HG02973 (cell line): ENCODE results near the gene FNBP1L.
"Not testable (repeated sequence)": the region's sequence is repeated elsewhere in the genome, so short reads cannot be mapped to it uniquely, and the experiment has no call there.

Experiments used
- ATAC-seq: cut with Tn5 transposase; IDR thresholded peaks from one replicate; pipeline ENCODE4 v1.9.1; 2021; ENCODE audit warnings: moderate library complexity; ENCODE audit not compliant: unreplicated experiment

The FNBP1L gene

DNA sequence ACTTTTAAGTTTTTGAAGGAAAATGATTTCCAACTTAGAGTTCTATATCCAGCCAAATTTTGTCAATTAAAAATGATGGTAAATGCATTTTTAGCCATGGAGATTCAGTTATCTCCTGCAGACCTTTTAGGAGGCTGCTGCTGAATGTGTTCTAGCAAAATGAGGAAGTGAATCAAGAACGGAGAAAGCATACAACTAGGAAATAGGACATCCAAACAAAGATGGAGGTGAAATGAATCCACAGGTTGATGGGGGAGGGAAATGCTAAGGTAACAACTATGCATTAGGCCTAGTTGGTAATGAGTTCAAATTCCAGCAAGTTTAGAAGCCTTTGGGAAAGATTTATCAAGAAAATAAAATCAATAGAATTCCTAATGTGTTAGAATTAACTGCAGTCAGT is 80.5 kb downstream of the FNBP1L start:
- ATAC-seq = no peak

DNA sequence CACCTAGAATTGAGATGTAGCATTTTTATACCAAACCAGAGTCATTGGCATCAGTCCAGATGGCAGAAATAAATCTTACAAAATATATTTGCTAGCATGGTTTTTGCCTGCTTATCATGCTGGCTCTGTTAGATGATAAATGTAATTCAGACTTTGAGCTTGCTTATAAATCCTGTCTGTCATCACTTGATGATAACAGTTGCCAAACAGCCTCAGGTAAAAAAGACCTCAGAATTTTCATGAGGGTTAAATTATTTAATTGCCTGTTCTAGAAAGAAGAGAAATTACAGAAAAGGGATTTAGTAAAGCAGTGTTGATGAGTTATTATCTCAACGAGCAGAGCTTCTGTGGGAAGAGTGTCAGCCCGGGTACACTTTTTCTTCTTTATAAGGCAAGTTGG is 83.3 kb downstream of the FNBP1L start:
- no peak for ATAC-seq

DNA sequence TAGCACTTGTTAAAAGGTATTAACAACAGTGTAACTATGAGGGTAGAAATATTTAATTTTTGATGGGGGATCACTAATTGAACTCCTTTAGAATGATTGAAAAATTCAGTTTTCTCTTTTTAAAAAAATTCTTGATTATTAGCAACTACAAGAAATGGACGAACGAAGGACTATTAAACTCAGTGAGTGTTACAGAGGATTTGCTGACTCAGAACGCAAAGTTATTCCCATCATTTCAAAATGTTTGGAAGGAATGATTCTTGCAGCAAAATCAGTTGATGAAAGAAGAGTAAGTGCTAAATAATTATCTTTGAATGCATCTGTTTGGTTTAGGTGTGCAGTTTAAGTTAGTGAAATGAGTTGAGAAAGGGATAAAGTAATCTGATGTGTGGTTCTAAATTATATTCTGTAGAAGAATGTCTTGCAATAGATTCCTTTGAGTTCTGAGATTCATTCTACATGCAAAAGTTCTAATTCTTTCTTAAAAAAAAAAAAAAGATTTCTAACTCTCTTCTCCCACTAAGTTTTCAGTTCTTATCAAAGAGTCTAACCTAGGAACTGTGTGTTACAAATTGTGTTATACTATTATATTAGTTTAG is 85.0 kb downstream of the FNBP1L start:
- no peak for ATAC-seq

DNA sequence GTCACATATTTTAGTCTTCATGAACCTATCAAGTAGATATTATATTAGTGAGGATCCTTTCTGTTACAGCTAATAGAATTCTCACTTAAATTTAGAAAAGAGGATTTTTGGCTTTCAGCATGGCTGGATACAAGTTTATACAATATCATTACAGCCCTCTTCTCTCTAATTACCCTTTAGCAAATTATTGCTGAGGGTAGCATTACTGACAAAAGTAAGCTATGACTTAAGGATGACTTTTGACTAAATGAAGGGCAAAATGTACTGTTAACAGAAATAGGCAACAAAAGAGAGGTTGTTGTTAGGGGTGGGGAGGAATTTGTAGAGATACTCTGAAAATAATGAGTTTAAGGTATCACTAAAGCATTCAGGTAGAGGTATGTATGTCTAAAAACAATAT is 85.8 kb downstream of the FNBP1L start:
- ATAC-seq = no peak

DNA sequence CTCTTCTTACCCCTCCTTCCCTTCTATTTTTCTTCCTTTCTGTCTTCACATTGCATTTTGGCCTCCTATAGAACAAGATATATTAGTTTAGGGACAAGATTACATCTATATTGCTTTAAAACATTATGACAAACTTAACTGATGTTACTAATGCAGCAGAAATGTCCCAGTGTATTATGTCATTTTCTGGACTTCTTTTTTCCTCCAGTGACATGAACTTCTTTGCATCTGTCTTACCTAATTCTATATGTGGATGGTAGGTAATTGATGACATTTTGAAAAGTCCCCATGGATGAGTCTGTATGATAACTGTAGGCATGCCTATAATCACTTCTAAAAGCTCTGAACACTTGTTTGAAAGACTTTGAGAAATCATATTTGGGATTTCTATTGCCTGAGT is 89.5 kb downstream of the FNBP1L start:
- ATAC-seq = no peak

DNA sequence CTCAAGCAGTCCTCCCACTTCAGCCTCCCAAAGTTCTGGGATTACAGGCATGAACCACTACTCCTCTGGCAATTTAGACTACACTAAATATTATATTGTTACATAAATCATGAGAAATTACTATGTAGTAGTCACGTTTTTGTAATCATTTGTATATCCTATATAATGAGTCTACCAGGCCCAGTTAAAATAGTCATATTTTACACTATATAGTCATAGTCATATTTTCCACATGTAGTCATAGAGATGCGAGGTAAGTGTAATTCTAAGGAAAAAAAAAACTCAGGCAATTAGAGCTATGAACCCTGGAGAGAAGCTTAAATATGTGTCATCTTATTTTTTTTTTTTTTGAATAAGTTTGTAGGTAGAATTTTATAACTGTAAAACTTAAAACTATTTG is 90.0 kb downstream of the FNBP1L start:
- no peak for ATAC-seq

DNA sequence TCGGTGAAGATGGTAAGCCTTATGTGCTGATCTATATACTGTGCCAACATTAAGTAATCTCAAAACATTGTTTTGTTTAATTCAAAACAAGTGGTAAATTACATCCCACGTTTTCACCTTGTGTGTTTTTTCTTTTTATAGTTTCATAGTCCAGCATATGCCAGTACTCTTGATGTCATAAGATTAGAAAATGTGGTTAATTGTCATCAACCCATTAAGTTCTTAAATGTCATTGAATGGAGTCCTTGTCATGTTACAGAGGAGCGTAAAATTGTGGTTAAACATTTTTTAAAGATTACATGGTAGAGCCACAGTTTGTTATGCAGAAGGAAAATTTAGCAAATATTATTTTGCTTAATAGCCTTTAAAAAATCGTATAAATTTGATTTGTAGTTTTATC is 93.1 kb downstream of the FNBP1L start:
- no peak for ATAC-seq

DNA sequence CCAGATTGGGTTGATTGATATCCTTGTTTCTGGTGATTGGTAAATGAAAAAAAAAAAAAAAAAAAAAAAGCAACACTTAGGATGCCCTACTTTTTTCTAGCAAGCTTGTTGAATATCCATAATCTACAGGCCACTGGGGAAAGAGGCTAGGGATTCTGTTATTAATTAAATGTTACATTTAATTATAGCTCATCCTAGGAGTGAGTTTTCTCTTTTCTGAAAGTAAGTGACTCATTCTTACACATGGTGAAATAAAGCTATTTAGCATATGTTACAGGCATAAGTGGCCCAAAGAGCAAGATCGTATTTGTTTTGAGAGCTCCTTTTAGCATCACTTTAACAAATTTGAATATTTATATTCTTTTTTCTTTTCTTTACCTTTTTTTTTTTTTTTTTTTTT is 94.5 kb downstream of the FNBP1L start:
- ATAC-seq = no peak

DNA sequence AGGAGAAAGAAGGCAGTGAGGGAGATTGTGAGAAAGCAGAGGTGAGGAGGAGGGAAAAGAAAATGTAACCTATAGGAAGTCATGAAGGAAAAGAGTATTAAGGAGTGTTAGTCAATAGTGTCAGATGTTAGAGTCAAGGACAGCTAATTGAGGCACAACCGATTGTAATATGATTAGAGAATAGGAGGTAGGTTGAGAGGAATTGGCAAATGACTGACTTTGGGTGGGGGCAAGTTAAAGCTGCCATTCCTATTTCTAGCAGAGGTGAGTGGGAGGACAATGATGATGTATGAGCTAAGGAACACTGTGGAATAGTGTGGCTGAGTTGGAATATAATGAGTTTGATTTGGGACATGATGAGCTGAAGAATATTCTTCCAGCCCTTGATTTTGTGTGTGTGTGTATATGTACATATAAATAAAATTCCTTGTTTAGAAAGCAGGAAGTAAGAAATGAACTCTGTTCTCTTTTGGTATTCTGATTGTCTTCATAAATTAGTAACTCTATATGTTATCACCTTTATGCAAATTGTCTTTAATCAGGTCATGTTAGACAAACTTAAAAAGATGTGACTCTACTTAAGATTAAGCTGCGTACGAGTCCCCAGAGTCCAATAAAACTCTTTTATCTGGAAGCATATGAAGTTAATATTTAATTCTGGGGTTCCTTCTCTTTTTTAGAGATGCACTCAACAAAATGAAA is 98.4 kb downstream of the FNBP1L start:
- ATAC-seq = no peak

DNA sequence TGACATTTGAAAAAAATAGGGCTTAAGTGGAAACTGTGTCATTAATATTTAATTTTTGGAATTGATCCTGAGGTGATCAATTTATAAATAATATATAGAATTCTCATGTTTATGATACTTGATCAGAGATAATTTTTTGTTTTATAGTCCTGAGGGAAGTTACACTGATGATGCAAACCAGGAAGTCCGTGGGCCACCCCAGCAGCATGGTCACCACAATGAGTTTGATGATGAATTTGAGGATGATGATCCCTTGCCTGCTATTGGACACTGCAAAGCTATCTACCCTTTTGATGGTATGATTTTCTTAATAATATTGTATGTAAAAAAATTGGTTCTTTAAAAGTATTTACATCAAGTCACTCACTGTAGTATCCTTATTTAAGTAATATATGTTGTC is 101.2 kb downstream of the FNBP1L start:
- ATAC-seq = no peak

DNA sequence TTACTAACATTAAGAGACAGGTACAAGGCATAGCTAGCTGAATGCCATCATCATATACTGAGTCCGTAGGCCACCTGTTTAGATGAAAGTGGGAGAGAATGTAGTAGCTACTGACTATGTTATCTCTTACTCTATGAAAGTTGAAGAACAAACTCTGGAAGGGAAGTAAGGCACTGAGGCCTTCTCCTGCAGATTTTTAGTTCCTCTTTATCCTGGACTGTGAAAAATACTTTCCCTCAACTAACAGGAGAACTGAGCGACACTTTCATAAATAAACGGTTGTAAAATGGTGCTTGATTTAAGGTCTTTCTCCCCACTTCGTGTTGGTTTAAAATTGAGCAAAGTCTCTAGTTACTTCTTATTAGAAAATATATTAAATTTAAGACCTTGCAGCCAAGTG is 101.9 kb downstream of the FNBP1L start:
- no peak for ATAC-seq

DNA sequence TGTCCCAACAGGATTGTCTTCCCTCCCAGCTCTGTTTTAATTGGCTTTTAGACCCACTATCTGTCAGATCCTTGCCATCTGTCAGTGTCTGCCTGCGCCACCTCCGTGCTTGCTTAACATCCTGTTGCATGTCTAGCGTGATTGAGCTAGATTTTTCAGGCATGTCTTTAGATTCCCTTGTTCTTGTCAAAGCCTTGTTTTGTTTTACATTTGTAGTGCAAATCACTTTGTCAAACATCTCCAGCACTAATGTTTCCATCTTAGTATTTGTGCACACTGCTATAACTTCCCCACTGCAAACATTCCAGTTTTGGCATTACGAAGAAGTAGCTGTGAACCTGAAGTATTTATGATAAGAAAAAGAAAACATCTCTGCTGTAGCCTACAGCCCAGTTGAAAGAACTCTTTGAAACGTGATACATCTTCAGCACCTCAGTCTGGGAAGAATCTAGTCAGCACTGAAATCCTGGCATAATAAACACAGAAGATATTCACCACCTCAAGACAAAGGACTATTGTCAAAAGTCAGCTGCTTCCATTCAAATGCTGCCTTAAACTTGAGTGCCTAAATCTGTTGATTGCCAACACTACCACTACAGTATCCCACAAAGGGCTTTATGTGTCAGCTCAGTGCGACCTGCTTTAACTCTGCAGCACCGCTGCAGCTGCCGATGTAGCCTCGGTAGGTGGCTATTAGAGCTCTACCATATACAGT is 105.0 kb downstream of the FNBP1L start:
- no peak for ATAC-seq

DNA sequence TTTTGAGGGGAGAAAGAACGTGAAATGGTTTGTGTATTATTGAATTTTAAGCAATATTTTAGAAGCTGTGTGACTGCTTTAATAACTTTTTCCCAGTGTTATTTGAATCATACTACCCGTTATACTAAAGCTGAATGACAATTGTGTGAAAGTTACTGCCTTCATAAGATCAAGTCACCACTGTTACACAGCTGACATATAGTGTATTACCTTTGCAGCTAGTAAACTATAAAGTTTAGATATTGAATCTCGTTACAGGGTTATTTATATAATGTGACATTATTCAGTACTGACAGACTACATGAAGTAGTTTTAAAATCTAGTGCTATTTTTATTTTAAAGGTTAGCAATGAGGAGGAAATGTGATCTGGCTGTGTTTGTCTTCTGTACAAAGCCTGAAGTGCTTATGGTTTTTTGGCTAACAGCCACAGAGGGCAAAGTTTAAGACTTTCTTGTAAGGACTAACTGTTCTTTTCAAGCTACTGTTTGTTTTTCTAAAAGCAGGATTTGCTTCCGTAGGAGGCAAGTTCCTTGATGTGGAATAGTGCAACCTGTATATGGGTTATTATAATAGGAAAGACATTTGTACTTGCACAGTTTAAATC is 106.1 kb downstream of the FNBP1L start:
- ATAC-seq = not testable (repeated sequence)

DNA sequence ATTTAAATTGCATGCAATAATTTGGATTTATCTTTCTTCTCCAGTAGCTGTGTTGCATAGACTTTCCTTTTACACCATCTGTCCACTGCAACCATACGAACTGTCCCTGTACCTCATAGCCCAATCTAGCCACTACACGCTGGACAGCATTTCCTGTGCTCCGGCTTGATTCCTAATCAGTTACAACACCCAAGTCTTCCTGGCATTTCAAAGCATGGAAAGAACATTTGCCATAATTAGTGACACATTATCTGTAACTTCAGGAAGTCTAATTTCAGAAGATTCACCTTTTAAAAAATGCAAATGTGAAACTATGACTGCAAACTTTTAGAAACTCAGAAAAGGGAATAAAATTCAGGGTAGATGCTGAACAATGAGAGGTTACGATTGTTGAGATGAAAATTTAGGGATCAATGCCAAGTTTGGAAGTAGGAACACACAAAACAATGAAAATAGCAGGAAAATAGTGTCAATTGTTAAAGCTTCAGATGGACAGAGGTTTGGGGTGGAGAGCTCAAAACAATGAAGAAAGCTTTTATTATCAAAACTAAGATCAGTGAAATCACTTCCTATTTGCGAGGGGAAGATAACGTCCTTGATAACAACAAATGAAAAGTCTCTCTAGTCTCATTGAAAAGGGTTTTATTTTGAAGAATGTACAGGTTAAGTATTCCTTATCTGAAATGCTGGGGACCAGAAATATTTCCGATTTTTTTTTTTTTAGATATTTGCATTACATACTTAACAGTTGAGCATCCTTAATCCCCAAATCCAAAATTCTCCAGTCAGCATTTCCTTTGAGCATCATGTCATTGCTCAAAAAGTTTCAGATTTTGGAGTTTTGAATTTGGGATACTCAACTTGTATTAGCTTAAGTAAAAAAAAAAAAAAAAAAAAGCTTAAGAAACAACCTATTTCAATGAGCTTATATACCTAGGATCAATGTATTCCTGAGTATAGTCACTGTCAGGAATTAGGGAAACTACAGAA is 107.3 kb downstream of the FNBP1L start:
- no peak for ATAC-seq

DNA sequence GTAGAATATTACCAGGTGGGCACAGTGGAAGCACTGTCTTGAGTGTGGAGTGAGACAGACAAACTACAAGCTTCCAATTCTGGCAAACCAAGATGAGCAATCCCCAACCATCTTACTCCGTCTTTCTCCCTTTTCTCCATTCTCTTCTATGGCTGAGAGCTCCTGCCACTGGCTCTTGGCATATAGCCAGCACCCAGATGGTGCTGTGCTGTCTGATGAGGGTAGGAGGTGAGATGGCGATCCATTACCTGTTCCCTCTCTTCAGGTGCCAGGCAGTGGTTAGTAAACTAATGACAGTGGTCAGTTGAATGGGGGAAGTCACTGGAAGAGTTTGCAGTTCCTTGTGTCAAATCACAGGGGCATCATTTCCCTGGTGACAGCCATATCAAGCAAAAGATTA is 108.4 kb downstream of the FNBP1L start:
- no peak for ATAC-seq

DNA sequence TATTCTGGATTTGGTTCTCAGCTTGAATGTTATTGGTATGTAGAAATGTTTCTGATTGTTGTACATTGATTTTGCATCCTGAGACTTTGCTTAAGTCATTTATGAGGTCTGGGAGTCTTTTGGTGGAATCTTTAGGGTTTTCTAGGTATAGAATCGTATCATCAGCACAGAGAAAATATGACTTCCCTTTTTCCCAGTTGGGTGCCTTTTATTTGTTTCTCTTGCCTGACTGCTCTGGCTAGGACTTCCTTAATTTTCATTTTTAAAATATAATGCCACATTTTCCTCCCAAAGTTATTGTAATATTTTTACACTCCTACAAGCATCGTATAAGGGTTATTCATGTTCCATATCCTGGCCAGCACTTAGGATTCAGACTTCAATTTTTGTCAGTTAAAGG is 111.1 kb downstream of the FNBP1L start:
- no peak for ATAC-seq

DNA sequence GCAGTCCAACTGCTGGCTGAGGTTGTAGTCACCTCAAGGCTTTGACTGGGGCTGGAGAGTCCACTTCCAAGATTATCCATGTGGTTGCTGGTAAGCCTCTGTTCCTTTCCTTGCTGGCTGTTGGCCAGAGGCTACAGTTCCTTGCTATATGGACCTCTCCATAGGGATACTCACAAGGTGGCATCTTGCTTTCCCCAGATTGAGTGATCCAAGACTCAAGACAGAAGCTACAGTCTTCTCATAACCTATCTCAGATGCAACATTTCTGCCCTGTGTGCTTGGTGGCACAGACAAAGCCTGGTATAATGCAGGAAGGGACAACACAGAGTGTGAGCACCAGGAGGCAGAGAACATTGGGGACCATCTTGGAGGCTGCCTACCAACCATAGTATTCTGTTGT is 111.8 kb downstream of the FNBP1L start:
- ATAC-seq = no peak

DNA sequence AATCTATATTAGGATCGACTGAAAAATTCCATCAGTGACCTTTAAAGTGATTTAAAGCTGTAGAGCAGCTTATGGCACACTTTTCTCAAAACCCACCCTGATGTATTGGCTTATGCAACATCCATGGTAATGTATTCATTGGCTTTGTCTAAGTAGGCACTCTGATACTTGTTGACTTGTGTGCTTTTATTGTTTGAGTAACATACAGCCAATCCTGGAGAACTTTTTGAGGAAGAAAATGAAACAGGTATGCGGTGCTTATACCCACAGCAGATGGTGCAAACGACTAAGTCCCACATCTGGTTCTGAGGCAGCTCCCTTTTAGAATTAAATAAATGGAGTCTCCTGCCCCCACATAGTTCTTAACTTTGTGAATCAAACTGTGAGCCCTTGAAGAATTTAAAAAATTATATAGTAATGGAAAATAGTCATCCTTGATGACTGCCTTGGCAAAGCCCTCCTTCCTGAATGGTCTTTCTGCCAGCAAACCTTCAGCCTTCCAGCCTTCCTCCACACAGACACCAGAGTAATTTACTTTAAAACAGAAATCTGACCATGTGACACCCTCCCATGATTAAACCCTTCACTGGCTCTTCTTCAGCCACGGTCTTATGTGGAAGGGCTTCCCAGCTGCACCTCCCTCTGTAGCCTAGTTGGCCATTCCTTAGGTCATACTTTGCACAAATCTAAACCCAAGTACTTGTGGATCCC is 117.7 kb downstream of the FNBP1L start:
- no peak for ATAC-seq

DNA sequence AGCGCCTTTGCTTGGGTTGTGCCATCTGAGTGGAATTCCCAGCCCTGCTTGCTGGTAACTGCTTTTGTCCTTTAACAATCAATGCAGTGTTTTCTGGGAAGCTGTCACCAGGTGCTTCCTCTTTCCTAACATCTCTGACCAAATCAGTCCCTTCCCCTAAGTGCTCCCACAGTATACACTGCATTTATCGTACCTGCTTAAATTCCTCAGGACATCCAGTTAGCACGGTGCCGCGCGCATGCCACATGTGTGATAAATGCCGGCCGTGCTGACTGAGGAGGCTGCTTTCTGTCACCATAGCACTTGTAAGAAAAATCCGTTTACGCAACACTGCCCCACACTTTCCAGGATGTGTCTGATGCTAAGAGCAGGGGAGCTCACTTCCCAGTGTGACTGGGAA is 118.3 kb downstream of the FNBP1L start:
- ATAC-seq = no peak

DNA sequence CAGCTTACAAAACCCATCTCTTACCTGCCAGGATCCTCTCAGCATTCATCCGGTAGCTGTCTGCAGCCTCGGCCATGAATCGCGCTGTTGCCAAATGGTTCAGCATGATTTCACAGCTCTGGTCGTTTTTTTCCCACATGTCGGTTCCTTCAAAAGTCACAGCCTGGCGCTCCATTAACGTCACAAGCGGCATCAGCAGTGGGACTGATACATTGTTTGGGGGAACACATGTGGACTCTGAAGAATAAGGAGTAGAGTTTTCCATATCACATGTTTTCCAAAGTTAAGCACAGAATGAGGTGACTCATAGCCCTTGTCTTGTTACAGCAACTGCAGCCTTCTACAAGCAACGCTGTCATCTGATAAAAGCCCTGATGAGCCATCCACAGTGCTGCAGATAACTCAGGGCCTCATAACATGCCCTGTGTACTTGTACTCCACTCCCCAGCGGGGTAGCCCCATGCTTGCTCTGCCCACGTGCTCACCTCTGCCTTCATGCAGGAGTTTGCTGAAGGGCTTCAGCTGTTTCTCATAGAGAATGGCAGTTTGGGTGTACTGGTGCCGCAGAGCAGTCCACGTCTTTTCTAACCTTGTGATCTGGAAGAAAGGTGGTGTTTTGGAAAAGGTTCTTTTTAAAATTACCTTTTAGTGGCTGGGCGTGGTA is 119.5 kb downstream of the FNBP1L start:
- ATAC-seq = no peak
